ENCODE results near the gene MIER2. TPM values are rescaled to one million over a fixed set of nuclear protein-coding genes. Genes with fewer than 3 reads are reported as not detected.

Gene MIER2
- polyA plus RNA-seq, 5 donors, result 18.9 to 35.9 (median 26.1) TPM

Other genes with a start within 250 kb of the MIER2 start
- gene OR4F17, start 237.7 kb downstream of the MIER2 start, polyA plus RNA-seq (ENCODE audit: insufficient read depth in 1 of 5, insufficient read length in 5 of 5, low replicate concordance in 1 of 5), result not detected
- 1 to 10 TPM; 3.9 to 7.3 (median 5.2) TPM for gene PLPP2, start 53.4 kb downstream of the MIER2 start, polyA plus RNA-seq (ENCODE audit: insufficient read depth in 1 of 5, insufficient read length in 5 of 5, low replicate concordance in 1 of 5)
- under 1 TPM; 0.33 to 0.86 (median 0.54) TPM for gene C2CD4C, start 64.4 kb upstream of the MIER2 start, polyA plus RNA-seq (ENCODE audit: insufficient read depth in 1 of 5, insufficient read length in 5 of 5, low replicate concordance in 1 of 5)
- 10 to 100 TPM; 13.3 to 30.9 (median 21.0) TPM for gene SHC2, start 116.2 kb upstream of the MIER2 start, polyA plus RNA-seq (ENCODE audit: insufficient read depth in 1 of 5, insufficient read length in 5 of 5, low replicate concordance in 1 of 5)
- 10 to 100 TPM in 2 of 5 donors, 1 to 10 TPM in 3; 4.0 to 14.7 (median 6.2) TPM for gene MADCAM1, start 151.7 kb upstream of the MIER2 start, polyA plus RNA-seq (ENCODE audit: insufficient read depth in 1 of 5, insufficient read length in 5 of 5, low replicate concordance in 1 of 5)
- 10 to 100 TPM in 1 of 5 donors, 1 to 10 TPM in 4; 4.0 to 15.5 (median 6.6) TPM for gene TPGS1, start 162.7 kb upstream of the MIER2 start, polyA plus RNA-seq (ENCODE audit: insufficient read depth in 1 of 5, insufficient read length in 5 of 5, low replicate concordance in 1 of 5)
- gene CDC34, start 187.0 kb upstream of the MIER2 start, polyA plus RNA-seq (ENCODE audit: insufficient read depth in 1 of 5, insufficient read length in 5 of 5, low replicate concordance in 1 of 5), result 10 to 100 TPM; 43.5 to 68.9 (median 50.8) TPM
- gene GZMM, start 199.3 kb upstream of the MIER2 start, polyA plus RNA-seq (ENCODE audit: insufficient read depth in 1 of 5, insufficient read length in 5 of 5, low replicate concordance in 1 of 5), result 1 to 10 TPM in 1 of 5 donors, under 1 TPM in 4; 0.32 to 1.1 (median 0.76) TPM
- 100 to 1,000 TPM; 219 to 458 (median 275) TPM for gene BSG, start 227.8 kb upstream of the MIER2 start, polyA plus RNA-seq (ENCODE audit: insufficient read depth in 1 of 5, insufficient read length in 5 of 5, low replicate concordance in 1 of 5)
- under 1 TPM; 0.05 to 0.15 (median 0.13) TPM for gene HCN2, start 245.1 kb upstream of the MIER2 start, polyA plus RNA-seq (ENCODE audit: insufficient read depth in 1 of 5, insufficient read length in 5 of 5, low replicate concordance in 1 of 5)

All from right lung (tissue), 5 donors.